Erythroblast (primary cell): Measurements from ENCODE around the gene TGFBI.

ENCODE experiments used
- GATA1 ChIP-seq: IDR thresholded peaks from 2 replicates; pipeline ENCODE4 v1.6.1; 2011; ENCODE audit warnings: low read depth, mild to moderate bottlenecking, control low read depth, low read length, moderate library complexity
- POLR2A ChIP-seq: IDR thresholded peaks from 2 replicates; pipeline ENCODE4 v1.6.1; 2011; ENCODE audit warnings: mild to moderate bottlenecking, low read length

DNA sequence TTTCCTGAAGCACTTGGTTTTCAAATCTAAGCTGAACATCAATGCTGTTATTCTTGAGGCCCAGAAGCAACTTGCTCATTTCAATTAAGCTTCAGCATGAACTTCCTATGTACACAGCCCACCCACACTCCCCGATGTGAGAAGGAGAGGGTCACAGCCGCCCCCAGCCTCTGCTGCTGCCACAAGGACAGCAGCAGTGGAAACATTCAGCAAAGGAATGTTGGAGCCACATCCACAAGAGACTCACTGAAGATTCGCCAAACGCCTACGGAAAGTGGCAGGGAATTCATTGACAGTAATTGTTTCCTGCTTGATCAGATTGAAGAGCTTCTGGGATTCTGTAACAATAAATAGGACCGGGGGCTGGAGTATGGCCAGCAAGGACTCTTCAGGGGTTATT is 2.9 kb downstream of the TGFBI start:
- TF ChIP-seq POLR2A (no peak), GATA1 (no peak)
